Stimulated activated CD8-positive, alpha-beta memory T cell treated with anti-CD3 and anti-CD28 coated beads, Interleukin-4, amount 100 ng/mL, for 4 hours (primary cell): ENCODE results near the gene SDS.
"Not testable (repeated sequence)": the region's sequence is repeated elsewhere in the genome, so short reads cannot be mapped to it uniquely, and the experiment has no call there.

Source experiments
- DNase-seq, 2 donors: peaks; one replicate each; pipeline ENCODE4 v3.0.0-alpha.2; 2020; ENCODE audit warnings: low read depth in 2 of 2, low spot score in 1 of 2

SDS gene

GRCh38 chr12:113381220-113381619, 22.5 kb downstream of the SDS start:
- DNase-seq: no peak

GRCh38 chr12:113378291-113378690, 25.4 kb downstream of the SDS start:
- no peak for DNase-seq

GRCh38 chr12:113374823-113375428, 28.8 kb downstream of the SDS start:
- DNase-seq: no peak

GRCh38 chr12:113373969-113374368, 29.7 kb downstream of the SDS start:
- DNase-seq: no peak

GRCh38 chr12:113373440-113373839, 30.2 kb downstream of the SDS start:
- no peak for DNase-seq

- DNase-seq: no peak
Measured at GRCh38 chr12:113372371-113372770, 31.3 kb downstream of the SDS start.

- DNase-seq: no peak
Measured at GRCh38 chr12:113371808-113372207, 31.9 kb downstream of the SDS start.

GRCh38 chr12:113370923-113371682, 32.6 kb downstream of the SDS start:
- DNase-seq: no peak

GRCh38 chr12:113369391-113369985, 34.2 kb downstream of the SDS start:
- no peak for DNase-seq

GRCh38 chr12:113368331-113368730, 35.4 kb downstream of the SDS start:
- DNase-seq: no peak

GRCh38 chr12:113366827-113367226, 36.9 kb downstream of the SDS start:
- no peak for DNase-seq

- DNase-seq: no peak
Measured at GRCh38 chr12:113365639-113366395, 37.9 kb downstream of the SDS start.

- DNase-seq: no peak
Measured at GRCh38 chr12:113364698-113365097, 39.0 kb downstream of the SDS start.

GRCh38 chr12:113361574-113362370, 41.9 kb downstream of the SDS start:
- DNase-seq: no peak

GRCh38 chr12:113359939-113360748, 43.5 kb downstream of the SDS start:
- no peak for DNase-seq

GRCh38 chr12:113359133-113359938, 44.4 kb downstream of the SDS start:
- no peak for DNase-seq

GRCh38 chr12:113358381-113359132, 45.1 kb downstream of the SDS start, which contains the start of gene PLBD2:
Gene PLBD2 (plus strand): TSS chr12:113358587. CDS start chr12:113358601, 14 bp downstream.
- DNase-seq: peak; percentile 87 to 90

GRCh38 chr12:113354192-113354591, 49.5 kb downstream of the SDS start:
- DNase-seq: not testable (repeated sequence)
